COLO829 (cell line): Measurements from ENCODE around the gene AKAP6.
A peak's percentile ranks its signal among the peaks of the same experiment; 100 is the strongest.

Experiments
- DNase-seq: peaks from one replicate; pipeline ENCODE4 v3.0.0; 2012; ENCODE audit warnings: low spot score

AKAP6 gene

GRCh38 chr14:32491416-32492016, 162.4 kb downstream of the AKAP6 start:
- no peak for DNase-seq

GRCh38 chr14:32492457-32492856, 163.4 kb downstream of the AKAP6 start:
- DNase-seq, result no peak

- DNase-seq, result no peak
These were observed 165.7 kb downstream of the AKAP6 start for GRCh38 chr14:32494609-32495434.

DNA sequence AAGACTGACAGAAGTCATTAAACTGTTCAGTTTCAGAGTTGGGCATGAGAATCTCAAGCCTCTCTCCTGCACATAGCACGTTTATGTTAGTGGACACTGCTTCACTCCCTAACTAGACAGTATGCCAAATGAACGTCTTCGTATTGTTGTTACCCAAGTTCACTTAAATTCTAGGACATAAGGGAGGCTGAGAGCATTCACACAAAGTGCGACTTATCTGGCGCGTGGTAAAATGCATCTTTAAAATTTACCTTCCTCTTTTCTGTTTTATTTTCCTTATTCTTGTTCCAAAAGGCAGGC, 166.3 kb downstream of the AKAP6 start:
- no peak for DNase-seq

- no peak for DNase-seq
These were observed 168.2 kb downstream of the AKAP6 start for GRCh38 chr14:32497248-32497647.

- peak; percentile 79 for DNase-seq
These were observed 178.2 kb downstream of the AKAP6 start for GRCh38 chr14:32507029-32507984.

DNA sequence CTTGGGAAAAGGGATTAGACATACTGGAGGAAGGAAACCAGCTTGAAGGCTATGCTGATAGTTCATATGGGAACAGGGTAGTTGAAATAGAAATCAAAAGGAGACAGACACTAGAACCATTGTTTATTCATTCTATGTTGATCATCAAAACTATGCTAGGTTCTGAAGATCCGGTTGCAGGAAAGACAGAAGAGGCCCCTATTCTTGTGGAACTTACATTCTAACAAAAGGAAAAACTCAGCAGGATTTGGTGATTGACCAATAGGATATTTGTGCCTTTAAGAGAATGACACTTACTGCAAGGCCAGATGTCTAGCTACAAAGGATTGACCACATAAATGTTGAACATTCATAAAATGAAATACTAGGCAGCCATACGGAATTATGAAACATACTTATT, 179.2 kb downstream of the AKAP6 start:
- DNase-seq, result peak; percentile 87

DNA sequence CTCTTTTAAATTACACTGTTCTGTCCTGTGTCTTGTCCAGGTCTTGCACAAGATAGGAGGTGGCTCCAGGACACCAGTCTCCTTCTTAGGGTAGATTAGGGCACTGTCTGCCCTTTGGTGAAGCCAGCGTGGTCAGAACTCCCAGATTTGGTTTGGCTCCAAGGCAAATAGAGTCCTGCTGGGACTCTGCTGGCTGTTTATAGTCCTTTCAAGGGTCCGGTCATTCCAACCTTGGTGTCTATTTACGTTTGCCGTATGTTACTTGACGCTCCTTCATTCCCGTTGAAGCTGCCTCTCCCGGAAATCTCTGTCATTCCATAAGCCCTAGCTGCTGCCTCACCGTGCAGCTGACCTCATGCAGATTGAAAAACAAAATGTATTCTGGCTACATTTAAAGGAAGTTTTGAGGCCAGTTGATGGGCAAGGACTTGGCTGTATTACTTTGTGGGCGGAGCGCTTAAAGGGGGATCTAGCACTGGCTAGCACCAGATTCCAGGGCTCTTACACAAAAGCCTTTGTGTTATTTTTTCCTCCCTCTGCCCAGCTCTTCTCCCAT, 180.6 kb downstream of the AKAP6 start:
- DNase-seq, result peak; percentile 85

DNA sequence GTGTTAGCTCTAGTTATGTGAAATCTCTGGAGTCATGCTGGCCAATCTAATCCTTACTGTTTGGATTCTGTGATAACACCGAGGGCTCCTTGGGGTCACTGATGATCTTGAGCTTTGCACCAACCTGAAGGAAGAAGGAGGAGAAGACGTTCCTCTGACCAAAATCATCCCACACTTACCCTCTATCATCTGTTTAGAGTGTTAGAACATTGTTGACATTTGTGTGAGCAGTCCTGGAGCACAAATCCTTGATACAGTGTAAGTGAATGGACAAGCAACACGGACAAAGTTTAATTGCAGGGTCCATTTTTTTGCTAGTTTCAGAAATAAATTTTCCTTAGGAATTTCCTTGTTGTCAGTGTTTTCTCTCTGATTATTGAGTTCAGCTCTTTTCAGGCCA, 181.7 kb downstream of the AKAP6 start:
- DNase-seq, result no peak

- DNase-seq, result no peak
These were observed 183.2 kb downstream of the AKAP6 start for GRCh38 chr14:32512348-32512747.

- no peak for DNase-seq
These were observed 183.7 kb downstream of the AKAP6 start for GRCh38 chr14:32512813-32513212.

DNA sequence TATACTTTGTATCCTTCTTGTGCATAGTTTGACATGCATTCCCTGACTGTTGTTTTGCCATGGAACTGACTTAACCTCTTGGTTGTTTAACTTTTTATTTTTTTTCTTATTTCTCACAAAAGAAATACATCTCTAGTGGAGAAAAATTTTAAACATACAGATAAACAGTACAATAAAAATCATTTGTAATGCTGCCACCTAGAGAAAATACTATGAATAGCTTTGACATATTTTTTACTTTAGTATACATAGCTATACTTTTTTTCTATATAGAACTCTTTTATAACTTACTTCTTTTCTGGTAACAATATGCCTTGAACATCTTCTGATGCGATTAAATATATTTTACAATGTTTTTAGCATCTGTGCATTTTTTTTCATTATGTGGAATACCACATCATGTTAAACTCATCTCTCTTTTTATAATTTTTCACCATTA, 184.5 kb downstream of the AKAP6 start:
- DNase-seq, result no peak

DNA sequence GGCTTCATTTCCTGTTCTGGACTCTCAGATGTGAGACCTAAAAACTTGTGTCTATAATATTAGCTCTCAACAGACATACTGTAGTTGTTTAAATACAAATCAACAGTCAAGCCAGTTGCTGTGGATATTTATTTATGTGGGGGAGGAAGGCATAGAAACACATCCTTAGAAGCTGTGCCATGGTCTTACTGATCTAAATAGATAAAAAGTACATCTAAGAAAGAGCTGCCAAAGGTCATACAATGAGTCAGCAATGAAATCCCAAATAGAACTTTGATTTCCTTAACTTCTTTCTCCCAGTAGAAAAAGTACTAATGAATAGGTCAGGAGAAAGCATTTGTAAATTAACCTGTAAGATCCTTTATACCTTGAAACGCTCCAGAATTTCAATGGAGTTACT, 185.1 kb downstream of the AKAP6 start:
- peak; percentile 42 for DNase-seq

DNA sequence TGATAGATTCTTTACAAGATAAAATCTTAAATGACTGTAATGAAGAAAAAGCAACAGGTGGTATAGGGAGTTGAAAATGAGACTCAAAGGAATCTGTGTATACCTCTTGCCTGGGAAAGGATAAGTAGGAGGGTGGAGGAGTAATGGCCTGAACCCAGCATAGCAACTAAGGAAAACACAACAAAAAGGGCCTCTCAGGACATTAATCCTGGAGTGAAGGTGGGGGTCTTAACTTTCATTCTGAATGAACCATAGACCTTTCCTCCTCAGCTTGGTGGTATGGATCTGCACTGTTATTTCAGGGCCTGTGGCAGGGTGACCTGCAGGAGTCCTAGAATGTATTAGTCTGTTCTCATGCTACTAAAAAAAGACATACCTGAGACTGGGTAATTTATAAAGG, 185.6 kb downstream of the AKAP6 start:
- DNase-seq, result no peak

GRCh38 chr14:32524609-32525375, 195.7 kb downstream of the AKAP6 start:
- DNase-seq, result no peak

DNA sequence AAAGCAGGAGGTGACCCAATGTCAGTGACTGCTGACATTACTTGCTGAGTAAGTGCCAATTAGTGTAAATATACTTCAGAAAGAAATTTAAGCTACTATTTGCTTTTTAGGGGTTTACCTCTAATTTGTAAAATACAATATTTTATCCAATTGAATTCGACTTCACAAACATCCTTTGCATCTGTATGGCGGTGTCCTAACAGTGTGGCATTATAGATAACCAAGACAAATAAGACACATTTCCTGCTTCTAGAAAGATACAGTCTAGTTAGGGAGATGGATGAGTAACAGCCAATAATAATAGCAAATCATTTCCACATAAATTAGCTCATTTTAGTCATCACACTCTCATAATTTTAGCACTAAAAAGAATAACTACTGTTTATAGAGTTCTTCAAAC, 196.5 kb downstream of the AKAP6 start:
- no peak for DNase-seq

DNA sequence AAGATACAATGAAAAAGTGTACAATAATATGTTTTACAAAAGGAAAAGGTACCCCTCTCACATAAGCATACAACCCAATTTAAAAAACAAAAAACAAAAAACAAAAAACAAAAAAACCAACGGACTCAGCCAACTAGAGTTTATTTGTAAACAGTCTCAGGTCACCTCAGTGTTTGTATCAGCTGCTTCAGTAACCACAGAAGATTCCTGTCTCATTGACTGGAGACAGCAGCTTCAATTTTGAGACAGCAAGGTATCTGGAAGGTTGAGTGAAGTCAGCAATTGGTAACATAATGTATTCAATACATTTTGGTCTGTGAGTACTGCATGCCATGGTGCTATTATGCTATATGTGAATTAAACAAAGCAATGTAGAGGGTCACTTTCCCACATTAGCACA, 201.7 kb downstream of the AKAP6 start:
- DNase-seq, result no peak

DNA sequence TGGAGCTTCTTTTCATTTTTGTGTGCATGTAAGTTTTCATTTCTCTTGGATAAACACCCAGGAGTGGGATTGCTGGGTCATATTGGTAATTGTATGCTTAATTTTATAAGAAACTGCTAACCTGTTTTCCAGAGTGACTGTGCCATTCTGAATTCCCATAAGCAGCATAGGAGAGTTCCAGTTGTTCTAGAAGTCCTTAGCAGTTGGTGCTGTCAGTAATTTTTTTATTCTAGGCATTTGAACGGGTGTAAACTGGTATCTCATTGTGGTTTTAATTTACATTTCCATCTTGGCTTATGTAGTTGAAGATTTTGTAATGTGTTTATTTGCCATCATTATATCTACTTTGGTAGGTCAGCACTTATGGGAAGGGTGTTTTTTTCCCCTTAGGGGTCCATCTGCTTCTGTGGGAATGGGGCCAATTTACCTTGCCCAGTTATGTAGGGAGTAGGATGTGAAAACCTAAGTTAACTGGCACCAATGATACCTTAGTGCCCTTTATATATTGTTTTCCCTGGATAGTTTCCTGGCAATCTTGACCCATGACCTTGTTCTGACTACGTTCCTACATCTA, 202.9 kb downstream of the AKAP6 start:
- DNase-seq, result no peak

DNA sequence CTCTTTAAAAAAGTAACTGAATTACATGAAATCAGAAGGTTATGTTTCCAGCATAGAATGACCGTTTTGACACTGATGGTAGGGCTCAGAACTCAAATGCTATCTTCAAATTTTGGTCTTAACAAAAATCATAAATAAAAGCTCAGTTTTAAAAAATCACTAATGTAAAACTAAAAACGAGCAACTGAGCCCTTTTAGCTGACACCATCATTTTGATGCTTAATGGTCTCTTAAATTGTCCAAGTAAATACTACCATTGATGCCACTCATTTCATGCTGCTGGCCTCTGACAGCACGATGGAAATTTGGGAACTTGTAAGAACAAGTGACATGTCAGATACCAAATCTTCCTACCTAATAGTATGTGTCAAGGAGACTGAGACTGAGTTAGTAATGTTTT, 205.0 kb downstream of the AKAP6 start:
- DNase-seq, result no peak

- no peak for DNase-seq
These were observed 207.1 kb downstream of the AKAP6 start for GRCh38 chr14:32536175-32536574.

DNA sequence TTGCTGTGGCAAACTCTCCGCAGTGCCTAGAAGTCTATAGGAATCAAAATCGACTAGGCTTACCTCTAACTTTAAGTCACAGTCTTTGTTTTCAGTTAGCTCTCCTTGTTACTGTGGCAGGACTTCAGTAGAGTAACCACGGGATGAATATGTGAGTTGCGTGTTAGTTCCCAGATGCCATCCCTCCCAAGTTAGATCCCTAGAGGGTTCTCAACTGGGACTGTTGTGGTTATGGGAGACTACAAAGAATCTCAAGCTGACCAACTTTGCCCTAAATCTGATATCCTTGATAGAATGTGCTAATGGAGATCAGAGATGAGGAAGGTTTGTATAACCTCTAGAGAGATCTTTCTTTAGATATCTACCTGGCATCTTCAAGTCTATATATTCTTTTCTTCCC, 208.1 kb downstream of the AKAP6 start:
- no peak for DNase-seq
